ENCODE data around the gene GNL2. TPM values are rescaled to one million over a fixed set of nuclear protein-coding genes. Genes with fewer than 3 reads are reported as not detected.

GNL2 gene
- total RNA-seq = 1,000 to 10,000 TPM in 1 of 4 donors, 10 to 100 TPM in 3; 15.9 to 1,081 (median 52.9) TPM

DNA sequence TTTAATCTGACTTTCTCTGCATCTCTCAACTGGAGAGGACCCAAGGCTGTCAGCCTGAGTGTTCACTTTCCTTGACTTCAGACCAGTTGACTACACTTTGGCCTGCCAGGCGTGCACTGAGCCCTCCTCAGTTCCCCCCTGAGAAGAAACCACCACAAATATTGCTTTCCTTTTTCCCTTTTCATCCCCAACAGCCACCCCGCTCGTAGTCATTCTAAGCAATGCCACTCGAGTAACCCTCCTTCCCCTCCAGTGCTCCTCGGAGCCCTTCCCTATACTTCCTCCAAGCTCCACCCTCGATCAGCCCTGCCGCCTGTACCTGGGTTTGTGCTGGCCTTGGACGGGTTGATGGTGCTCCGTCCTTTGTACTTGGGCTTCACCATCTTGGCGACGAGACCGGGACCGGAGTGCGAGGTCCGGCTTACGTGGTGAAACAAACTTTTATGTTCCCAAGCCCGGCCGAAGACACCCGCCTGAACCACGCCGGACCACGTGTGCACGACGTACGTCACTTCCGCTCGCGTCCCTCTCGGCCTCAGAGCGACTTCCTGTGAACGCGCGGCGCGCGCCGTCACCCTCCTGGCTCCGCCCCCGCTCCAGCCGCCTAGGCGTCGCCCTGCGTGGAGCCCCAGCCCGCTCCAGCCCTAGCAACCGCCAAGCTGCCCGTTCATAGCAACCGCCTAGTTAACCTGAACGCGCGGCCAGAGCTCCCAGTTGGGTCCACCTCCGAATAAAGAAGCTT is at the start of gene GNL2:
GNL2 (minus strand) TSS at position 498 of the 742 bp plus-strand sequence; CDS start at position 383, 115 bp downstream.
- Histone ChIP-seq H3K4me3 (peak within 1 kb of the TSS; percentile 68 to 76), H3K9me3 (no peaks in the 10 kb centered on the region), H3K36me3 (no peaks in the 10 kb centered on the region), H3K27me3 (no peaks in the 10 kb centered on the region), H3K27ac (peak within 1 kb of the TSS; percentile 76 to 77), H3K4me1 (peaks cover 7 to 10% of the 10 kb centered on the region in 2 donors)
- TF ChIP-seq, protein P1, sequence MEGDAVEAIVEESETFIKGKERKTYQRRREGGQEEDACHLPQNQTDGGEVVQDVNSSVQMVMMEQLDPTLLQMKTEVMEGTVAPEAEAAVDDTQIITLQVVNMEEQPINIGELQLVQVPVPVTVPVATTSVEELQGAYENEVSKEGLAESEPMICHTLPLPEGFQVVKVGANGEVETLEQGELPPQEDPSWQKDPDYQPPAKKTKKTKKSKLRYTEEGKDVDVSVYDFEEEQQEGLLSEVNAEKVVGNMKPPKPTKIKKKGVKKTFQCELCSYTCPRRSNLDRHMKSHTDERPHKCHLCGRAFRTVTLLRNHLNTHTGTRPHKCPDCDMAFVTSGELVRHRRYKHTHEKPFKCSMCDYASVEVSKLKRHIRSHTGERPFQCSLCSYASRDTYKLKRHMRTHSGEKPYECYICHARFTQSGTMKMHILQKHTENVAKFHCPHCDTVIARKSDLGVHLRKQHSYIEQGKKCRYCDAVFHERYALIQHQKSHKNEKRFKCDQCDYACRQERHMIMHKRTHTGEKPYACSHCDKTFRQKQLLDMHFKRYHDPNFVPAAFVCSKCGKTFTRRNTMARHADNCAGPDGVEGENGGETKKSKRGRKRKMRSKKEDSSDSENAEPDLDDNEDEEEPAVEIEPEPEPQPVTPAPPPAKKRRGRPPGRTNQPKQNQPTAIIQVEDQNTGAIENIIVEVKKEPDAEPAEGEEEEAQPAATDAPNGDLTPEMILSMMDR (IDR thresholded peaks at IDR 0.05) = peak in 1 of 4 experiments; percentile 10
- TF ChIP-seq POLR2A (IDR thresholded peaks at IDR 0.05) = peak; percentile 57 to 77
- intact Hi-C loops (cut with DNase I; ENCODE audit: low total_unique reads) = no loop called here
- peak; percentile 97 to 98 for DNase-seq

DNA sequence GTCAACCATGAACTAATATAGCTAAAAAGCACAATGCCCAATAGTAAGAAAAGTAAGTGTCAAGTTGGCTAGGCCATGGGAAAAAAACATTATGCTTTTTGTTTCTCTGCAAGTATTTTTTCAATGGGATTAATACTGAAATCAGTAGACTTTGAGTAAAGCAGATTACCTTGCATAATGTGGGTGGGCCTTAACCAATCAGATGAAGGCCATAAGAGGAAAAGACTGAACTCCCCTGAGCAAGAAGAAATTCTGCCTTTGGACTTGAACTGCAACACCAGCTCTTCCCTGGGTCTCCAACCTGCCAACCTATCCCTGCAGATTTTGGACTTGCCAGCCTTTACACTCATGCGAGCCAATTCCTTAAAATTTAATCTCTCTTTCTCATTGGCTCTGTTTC is 45.3 kb upstream of the GNL2 start:
- no peak for DNase-seq
- H3K27me3 ChIP-seq = no peaks in the 10 kb centered on the region

DNA sequence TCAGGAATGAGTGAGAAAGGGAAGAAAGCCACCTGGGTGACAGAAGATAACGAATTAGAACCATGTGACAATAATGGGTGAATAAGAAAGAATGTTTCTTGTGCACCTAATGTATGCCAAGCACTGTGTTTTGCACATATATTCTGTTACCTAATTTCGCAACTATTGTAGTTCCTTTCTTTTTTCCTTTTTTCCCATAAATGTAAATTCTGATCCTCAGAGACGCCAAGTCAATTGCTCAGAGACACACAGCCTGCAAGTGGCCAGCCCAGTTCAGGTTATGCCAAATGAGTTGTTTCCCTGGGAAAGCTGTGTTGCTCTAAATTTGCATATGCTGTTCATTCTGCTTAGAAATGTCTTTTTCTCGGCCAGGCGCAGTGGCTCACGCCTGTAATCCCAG is 40.7 kb upstream of the GNL2 start:
- H3K36me3 ChIP-seq = no peaks in the 10 kb centered on the region
- intact Hi-C loops (cut with DNase I; ENCODE audit: low total_unique reads) = no loop called here
- TF ChIP-seq, protein P1 (IDR thresholded peaks at IDR 0.05) = no peak
- TF ChIP-seq POLR2A (IDR thresholded peaks at IDR 0.05) = no peak
- H3K4me1 ChIP-seq = peaks cover 0 to 6% of the 10 kb centered on the region in 2 donors
- H3K27ac ChIP-seq = peak overlapping the region; percentile 72 to 88
- DNase-seq = no peak
- no peaks in the 10 kb centered on the region for H3K9me3 ChIP-seq
- H3K27me3 ChIP-seq = no peaks in the 10 kb centered on the region
- no peak overlapping the region for H3K4me3 ChIP-seq

More for the DNA sequence above, 45.3 kb upstream of the GNL2 start:
- H3K27ac ChIP-seq = no peak overlapping the region
- no peak overlapping the region for H3K4me3 ChIP-seq
- peaks cover 0 to 5% of the 10 kb centered on the region in 2 donors for H3K9me3 ChIP-seq
- H3K4me1 ChIP-seq = peaks cover 0 to under 1% of the 10 kb centered on the region in 2 donors
- intact Hi-C loops (cut with DNase I; ENCODE audit: low total_unique reads) = no loop called here
- H3K36me3 ChIP-seq = no peaks in the 10 kb centered on the region
- no peak for TF ChIP-seq POLR2A (IDR thresholded peaks at IDR 0.05)
- TF ChIP-seq, protein P1 (IDR thresholded peaks at IDR 0.05) = no peak

DNA sequence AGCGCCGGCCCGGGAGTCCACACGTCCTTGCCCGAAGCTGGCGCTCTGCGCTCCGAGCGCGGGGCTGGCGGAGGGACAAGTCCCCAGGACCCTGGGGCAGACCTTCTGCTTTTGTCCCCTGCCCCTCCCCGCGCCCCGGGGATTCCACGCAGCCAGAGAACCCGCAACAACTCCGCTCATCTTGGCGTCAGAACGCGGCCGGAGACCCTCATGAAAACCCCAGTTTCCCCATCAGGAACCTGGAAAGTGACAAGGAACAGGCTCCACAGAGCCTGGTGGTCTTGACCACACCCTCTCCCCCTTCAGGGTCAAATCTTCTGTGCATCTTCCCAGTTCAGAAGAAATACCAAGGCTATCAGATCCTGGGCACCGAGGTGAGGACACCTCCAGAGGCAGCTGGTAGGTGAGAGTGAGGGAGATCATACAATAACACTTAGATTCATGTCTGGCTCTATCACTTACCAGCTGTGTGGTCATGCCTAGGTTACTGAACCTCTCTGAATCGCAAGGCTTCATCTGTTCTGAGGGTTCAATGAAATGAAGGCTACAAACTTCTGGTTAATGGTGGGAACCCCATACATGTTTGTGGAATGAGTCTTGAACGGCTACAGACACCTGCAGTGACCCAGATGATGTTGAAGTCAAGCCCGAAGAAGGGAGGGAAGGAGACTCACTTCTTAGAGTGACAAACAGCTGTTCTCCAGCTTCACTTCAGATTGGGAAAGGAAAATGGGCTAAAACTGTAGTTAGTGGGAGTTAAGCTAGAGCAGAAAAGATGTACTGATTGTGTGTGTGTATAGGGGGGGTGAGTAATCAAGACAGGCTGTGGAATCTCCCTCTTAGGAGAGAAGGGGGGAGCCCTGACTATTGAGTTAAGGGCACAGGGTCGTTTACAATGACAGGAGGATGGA is 39.5 kb upstream of the GNL2 start:
- peaks cover 0 to 6% of the 10 kb centered on the region in 2 donors for H3K4me1 ChIP-seq
- DNase-seq = no peak
- TF ChIP-seq, protein P1 (IDR thresholded peaks at IDR 0.05) = no peak
- no peak for TF ChIP-seq POLR2A (IDR thresholded peaks at IDR 0.05)
- peak overlapping the region; percentile 40 to 58 for H3K4me3 ChIP-seq
- peak overlapping the region; percentile 72 to 88 for H3K27ac ChIP-seq
- H3K36me3 ChIP-seq = no peaks in the 10 kb centered on the region
- H3K9me3 ChIP-seq = no peaks in the 10 kb centered on the region
- intact Hi-C loops (cut with DNase I; ENCODE audit: low total_unique reads) = no loop called here
- H3K27me3 ChIP-seq = no peaks in the 10 kb centered on the region
